GM18505 (cell line): ENCODE measurements around the gene IRX5.

Experiments used
- ATAC-seq: cut with Tn5 transposase; IDR thresholded peaks from one replicate; pipeline ENCODE4 v1.9.1; 2021; ENCODE audit not compliant: unreplicated experiment
- POLR2A ChIP-seq: IDR thresholded peaks from 4 replicates; pipeline ENCODE4 v1.6.1; 2011; ENCODE audit warnings: borderline replicate concordance; ENCODE audit not compliant: insufficient read depth, insufficient read length; ENCODE audit errors: extremely low read depth

The IRX5 gene

GRCh38 chr16:54927125-54928015 lies 3.3 kb upstream of the IRX5 start:
- no peak for TF ChIP-seq POLR2A
- ATAC-seq, result no peak

- TF ChIP-seq POLR2A, result no peak
- no peak for ATAC-seq
Measured at GRCh38 chr16:54928016-54928356, 2.7 kb upstream of the IRX5 start.

GRCh38 chr16:54928411-54929089 lies 2.1 kb upstream of the IRX5 start:
- TF ChIP-seq POLR2A, result no peak
- peak; percentile 52 for ATAC-seq

GRCh38 chr16:54929090-54930004 lies 1.3 kb upstream of the IRX5 start:
- no peak for TF ChIP-seq POLR2A
- peak; percentile 91 for ATAC-seq

GRCh38 chr16:54930869-54931119 lies 129 bp downstream of the IRX5 start:
- no peak for ATAC-seq
- TF ChIP-seq POLR2A, result no peak

GRCh38 chr16:54931120-54932014 lies 702 bp downstream of the IRX5 start:
- no peak for TF ChIP-seq POLR2A
- no peak for ATAC-seq

- no peak for TF ChIP-seq POLR2A
- no peak for ATAC-seq
Measured at GRCh38 chr16:54932021-54932660, 1.5 kb downstream of the IRX5 start.

- no peak for TF ChIP-seq POLR2A
- ATAC-seq, result no peak
Measured at GRCh38 chr16:54932737-54933254, 2.1 kb downstream of the IRX5 start.

- no peak for TF ChIP-seq POLR2A
- ATAC-seq, result no peak
Measured at GRCh38 chr16:54933281-54934011, 2.8 kb downstream of the IRX5 start.

GRCh38 chr16:54934481-54935265 lies 4.0 kb downstream of the IRX5 start:
- ATAC-seq, result no peak

More at GRCh38 chr16:54934481-54935265, 4.0 kb downstream of the IRX5 start:
- TF ChIP-seq POLR2A, result no peak
